NCI-H1694 (cell line): ENCODE data around the gene AOC3.
"Not testable (repeated sequence)": the region's sequence is repeated elsewhere in the genome, so short reads cannot be mapped to it uniquely, and the experiment has no call there.

ENCODE experiments used
- DNase-seq: peaks from one replicate; lab custom pipeline; 2025; lab: John Stamatoyannopoulos, UW

The AOC3 gene

DNA sequence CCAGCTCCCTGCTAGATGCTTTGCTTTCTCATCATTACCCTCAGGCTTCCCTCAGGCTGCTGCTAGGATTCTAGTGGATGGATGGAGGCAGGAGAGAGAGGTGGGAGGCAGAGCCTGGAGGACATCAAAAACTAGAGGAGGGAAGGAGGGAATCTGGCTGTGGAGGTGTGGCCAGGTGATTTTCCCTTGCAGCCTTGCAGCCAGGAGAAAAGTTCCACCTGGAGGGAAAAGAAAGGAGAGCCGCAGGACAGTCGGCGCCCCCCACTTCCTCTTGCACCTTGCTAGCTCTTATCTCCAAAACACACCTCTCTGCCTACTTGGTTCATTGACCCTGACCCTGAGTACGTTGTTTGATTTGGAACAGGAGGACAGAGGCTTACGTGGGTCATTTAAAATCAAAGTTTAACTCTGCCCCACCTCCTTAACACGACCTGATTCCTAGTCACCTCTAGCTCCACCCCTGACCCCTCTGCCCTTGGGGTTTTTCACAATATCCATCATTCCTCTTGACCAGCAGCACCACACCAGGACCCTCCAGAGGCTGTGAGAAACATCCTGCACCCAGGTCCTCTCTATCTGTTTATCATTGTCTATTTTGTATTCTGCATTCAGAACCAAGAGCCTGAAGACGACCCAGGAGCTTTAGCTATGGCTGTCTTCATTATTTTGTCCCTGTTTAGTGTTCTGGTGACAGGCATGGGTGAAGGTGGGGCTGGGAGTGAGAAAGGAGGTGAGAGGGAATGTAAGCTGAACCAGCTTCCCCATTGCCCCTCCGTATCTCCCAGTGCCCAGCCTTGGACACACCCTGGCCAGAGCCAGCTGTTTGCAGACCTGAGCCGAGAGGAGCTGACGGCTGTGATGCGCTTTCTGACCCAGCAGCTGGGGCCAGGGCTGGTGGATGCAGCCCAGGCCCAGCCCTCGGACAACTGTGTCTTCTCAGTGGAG lies 15.9 kb downstream of the AOC3 start:
- no peak for DNase-seq

DNA sequence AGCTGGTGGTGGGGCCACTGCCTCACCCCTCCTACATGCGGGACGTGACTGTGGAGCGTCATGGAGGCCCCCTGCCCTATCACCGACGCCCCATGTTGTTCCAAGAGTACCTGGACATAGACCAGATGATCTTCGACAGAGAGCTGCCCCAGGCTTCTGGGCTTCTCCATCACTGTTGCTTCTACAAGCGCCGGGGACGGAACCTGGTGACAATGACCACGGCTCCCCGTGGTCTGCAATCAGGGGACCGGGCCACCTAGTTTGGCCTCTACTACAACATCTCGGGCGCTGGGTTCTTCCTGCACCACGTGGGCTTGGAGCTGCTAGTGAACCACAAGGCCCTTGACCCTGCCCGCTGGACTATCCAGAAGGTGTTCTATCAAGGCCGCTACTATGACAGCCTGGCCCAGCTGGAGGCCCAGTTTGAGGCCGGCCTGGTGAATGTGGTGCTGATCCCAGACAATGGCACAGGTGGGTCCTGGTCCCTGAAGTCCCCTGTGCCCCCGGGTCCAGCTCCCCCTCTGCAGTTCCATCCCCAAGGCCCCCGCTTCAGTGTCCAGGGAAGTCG lies 16.8 kb downstream of the AOC3 start:
- not testable (repeated sequence) for DNase-seq

DNA sequence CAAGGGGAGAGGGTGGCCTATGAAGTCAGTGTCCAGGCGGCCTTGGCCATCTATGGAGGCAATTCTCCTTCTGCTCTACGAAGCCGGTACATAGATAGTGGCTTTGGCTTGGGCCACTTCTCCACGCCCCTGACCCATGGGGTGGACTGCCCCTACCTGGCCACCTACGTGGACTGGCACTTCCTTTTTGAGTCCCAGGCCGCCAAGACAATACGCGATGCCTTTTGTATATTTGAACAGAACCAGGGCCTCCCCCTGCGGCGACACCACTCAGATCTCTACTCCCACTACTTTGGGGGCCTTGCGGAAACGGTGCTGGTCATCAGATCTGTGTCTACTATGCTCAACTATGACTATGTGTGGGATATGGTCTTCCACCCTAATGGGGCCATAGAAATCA lies 17.3 kb downstream of the AOC3 start:
- DNase-seq: no peak

DNA sequence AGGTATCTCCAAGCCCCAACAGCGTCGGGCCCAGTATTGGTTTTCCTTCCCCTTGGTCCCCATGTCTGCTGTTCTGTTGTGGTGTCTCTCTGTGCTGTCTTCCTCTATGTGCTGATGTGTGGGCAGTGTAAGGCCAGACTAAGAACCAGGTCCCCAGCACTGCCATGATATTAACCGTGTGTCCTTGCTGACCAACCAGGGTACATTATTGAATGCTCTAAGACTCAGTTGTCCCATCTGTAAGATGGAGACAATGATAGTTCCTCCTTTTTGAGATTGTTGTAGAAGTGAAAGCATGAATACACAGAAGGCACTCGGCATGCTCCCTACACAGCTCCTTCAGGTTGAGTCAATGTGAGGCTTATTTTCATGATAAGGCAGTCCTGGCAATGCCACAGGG lies 20.6 kb downstream of the AOC3 start:
- no peak for DNase-seq

DNA sequence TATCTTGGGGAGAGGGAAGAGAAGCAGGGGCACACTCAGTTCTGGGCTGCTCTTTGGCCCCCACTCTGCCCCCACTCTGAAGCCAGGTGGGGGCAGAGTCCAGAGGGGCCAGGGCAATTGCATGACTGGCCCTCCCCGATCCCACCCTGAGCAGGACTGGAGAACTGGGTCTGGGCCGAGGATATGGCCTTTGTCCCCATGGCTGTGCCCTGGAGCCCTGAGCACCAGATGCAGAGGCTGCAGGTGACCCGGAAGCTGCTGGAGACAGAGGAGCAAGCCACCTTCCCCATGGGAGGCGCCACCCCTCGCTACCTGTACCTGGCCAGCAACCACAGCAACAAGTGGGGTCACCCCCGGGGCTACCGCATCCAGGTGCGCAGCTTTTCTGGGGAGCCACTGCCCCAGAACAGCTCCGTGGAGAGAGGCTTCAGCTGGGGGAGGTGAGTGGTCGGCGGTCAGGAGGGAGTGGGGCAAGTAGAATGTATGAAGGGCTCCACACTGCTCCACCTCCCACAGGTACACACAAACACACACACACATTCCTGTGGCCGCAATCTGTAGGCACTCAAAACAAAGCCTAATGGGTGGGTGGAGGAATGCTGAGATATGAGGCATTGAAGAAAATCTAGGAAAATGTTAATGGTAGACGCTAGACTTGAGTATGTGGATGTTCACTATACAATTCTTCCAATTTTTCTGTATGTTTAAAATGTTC lies 21.4 kb downstream of the AOC3 start:
- DNase-seq: no peak

DNA sequence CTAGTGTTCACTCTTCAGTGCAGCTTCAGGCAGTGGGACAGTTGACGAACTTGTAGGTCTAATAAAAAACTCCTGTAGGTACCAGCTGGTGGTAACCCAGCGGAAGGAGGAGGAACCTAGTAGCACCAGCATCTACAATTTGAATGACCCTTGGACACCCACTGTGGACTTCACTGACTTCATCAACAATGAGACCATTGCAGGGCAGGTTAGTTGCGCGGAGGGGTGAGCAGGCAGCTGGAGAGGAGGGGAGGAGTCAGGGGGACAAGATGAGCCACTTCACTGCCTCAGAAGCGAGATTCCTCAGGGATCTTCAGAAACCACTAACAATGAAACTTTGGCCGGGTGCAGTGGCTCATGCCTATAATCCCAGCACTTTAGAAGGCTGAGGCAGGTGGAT lies 22.3 kb downstream of the AOC3 start:
- DNase-seq: no peak

DNA sequence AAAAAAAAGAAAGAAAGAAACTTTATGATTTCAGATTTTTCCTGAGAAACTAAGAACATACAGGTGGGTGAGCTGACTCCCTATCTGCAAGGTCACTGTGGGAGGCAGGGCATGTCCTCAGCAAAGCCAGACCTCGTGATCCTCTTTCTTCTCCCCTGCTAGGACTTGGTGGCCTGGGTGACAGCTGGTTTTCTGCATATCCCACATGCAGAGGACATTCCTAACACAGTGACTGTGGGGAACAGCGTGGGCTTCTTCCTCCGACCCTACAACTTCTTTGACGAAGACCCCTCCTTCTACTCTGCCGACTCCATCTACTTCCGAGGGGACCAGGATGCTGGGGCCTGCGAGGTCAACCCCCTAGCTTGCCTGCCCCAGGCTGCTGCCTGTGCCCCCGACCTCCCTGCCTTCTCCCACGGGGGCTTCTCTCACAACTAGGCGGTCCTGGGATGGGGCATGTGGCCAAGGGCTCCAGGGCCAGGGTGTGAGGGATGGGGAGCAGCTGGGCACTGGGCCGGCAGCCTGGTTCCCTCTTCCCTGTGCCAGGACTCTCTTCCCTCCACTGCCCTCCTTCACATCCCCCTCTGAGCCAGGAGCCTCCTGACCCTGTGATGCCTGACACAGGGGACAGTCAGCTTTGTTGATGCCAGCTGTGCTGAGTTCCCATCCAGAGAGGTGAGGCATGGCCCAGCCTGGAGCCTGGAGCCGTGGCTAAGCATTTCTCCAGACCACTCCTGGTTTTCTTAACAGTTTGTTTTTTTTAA lies 23.1 kb downstream of the AOC3 start:
- DNase-seq: not testable (repeated sequence)

DNA sequence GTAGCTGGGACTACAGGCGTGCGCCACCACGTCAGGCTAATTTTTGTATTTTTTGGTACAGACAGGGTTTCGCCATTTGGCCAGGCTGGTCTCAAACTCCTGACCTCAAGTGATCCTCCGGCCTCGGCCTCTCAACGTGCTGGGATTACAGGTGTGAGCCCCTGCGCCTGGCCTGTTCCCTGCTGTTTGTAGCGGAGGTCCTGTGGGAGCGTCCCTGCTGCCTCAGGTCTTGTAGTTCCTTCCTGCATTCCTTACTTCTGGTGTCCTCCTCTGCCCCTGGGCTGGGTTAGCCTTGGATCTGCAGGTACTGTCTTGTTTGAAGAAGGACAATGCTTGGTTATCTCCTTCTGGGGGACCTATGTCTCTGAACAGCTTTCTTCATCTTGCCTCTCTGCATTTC lies 26.0 kb downstream of the AOC3 start:
- DNase-seq: no peak

DNA sequence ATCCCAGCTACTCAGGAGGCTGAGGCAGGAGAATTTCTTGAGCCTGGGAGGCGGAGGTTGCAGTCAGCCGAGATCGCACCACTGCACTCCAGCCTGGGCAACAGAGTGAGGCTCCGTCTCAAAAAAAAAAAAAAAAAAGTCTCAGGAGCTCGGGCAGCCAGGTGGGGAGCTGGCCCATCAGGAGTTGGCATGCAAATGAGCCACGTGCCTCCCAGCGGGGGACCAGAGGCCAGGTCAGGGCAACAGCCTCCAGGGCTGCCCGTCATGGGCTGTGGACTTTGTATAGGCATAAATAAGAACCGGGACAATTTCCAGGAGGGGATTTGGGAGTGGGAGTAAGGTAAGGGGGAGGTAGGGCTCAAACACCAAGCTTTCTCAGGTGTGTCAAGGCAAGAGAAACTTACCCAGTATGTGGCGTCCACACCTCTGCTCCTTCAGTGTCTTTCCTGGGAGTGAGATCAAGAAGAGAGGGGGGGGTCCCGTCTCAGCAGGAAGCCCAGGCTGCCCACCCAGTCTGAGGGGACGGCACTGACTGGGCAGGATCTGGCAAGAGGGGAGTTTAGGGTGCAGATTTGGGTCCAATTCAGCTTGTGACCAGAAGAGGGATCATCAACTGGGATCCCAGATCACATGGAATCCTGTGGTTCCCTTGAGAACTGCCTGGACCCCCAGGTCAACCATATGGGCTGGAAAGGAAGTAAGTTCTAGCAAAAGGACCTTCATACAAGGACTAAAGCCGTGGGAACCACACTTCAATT lies 27.3 kb downstream of the AOC3 start:
- no peak for DNase-seq

DNA sequence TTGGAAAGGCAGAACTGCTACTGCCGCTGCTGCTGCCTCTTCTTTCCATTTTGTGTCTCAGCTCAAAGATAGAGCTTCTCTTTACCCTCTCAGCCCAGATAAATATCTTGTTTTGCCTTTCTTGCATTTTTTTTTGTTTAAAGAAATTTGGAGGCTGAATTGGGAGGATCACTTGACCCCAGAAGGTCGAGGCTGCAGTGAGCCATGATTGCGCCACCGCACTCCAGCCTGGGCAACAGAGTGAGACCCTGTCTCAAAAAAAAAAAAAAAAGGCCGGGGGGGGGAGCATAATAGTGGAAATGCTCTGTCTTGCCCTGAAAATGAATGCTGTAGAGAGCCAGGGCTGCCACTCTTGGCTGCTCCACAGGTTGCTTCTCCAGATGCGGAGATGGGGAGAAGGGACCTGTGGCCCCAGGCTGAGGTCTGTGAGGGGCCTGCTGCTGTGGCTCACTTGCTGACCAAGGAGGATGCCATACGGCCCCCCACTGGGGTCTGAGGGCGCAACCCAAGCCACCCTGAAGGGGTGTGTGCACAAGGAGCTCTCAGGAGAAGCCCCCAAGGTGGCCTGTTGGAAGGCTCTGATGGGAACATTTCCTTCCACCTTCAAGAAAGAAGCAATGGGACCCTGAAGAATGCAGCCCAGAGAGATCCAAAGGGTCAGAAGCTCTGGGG lies 28.1 kb downstream of the AOC3 start:
- DNase-seq: no peak

DNA sequence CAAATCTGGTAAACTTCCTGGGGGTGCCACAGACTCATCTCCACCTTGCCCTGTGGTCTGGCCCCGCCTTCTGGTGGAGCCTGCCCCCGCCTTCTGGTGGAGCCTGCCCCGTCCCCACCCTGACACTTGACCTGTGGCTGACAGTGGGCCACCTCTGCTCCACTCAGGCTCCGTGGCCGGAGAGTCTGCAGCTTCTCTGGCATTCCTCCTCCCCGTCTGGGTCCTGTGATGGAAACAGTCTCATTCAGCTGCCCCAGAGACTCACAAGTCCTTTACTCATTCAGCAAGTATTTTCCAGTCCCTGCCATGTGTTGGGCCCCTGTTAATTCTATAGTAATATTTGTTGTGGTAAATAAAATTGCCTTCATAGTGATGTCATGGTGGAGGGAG lies 28.6 kb downstream of the AOC3 start:
- no peak for DNase-seq

DNA sequence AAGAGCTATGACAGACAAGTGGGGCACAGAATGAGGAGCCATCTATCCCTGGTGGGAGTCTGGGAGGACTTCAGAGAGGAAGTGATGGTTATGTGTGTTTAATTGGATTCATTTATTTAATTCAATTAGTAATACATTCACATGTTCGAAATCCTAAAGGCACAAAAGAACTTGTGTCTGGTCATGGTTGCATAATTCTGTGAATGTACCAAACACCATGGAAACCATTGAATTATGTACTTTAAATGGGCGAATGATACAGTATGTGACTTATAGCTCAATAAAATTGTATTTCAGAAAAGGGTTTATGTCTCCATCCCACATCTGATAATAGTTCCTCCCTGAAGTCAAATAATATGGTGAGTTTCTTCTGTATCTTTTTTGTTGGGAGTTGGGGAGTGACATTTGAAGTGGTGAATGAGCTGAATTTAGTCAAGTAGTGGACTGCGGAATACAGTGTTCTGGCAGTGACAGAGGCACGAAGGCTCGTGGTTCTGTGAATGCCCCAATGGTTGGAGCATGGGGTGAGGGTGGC lies 29.8 kb downstream of the AOC3 start:
- DNase-seq: no peak

DNA sequence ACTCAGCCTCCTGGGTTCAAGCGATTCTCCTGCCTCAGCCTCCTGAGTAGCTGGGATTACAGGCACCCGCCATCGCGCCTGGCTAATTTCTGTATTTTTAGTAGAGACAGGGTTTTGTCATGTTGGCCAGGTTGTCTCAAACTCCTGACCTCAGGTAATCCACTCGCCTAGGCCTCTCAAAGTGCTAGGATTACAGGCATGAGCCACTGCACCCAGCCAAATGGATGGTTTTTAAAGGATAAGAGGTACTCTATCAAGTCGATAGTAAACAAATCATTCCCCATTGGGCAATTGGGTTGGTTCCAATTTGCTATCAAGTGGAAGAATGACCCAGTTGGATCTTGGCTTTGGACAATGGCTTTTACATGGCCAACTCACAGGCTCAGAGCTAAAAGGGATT lies 30.7 kb downstream of the AOC3 start:
- not testable (repeated sequence) for DNase-seq

DNA sequence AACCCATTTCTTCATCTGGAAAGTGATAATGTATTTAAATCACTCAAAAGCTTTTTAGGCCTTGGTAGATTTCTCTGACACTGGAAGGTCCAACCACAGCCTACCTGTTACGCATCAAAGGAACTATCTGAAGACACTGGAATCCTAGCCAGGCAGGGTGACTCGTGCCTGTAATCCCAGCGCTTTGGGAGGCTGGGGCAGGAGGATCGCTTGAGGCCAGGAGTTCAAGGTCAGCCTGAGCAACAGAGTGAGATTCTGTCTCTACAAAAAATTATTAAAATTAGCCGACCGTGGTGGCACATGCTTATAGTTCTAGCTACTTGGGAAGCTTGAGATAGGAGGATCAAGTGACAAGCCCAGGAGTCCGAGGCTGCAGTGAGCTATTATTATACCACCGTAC lies 31.2 kb downstream of the AOC3 start:
- DNase-seq: no peak

DNA sequence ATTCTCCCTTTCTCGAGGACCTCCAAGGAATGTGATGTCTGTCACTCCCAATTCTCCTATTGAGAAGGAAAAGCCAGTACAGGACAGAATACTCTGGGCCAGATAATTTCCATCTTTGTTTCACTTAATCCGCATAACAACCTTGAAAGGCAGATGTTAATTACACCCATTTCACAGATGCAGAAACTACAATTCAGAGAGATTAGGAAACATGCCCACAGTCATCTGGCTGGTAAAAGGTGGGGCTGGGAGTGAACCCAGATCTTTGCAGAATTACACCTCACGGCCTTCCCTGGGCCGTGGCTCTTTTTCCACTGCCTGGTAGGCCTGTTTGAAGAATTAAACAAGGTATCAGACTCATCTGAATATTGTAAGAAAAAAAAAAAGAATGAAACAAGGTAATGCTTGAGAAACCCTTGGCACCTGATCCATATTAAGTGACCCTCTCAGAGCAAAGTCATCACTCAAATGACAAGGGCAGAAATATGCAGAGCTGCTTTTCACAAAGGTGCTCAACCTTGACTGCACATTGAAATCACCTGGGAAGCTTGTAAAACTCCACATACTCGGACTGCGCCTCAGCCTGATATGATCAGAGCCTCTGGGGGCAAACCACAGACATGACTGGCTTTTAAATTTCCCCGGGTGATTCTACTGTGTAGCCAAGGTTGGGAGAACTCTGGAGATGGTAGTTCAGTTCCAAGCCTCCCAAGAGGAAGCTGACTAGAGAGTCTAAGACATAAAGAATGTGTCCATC lies 33.0 kb downstream of the AOC3 start:
- no peak for DNase-seq

DNA sequence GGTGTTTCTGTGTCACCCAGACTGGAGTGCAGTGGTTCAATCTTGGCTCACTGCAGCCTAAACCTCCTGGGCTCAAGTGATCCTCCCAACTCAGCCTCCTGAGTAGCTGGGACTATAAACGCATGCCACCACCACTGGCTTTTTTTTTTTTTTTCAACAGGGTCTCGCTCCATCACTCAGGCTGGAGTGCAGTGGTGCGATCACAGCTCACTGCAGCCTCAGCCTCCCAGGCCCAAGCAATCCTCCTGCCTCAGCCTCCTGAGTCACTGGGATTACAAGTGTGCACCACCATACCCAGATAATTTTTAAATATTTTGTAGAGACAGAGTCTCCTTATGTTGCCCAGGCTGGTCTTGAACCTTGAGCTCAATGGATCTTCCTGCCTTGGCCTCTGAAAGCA lies 34.8 kb downstream of the AOC3 start:
- DNase-seq: not testable (repeated sequence)

DNA sequence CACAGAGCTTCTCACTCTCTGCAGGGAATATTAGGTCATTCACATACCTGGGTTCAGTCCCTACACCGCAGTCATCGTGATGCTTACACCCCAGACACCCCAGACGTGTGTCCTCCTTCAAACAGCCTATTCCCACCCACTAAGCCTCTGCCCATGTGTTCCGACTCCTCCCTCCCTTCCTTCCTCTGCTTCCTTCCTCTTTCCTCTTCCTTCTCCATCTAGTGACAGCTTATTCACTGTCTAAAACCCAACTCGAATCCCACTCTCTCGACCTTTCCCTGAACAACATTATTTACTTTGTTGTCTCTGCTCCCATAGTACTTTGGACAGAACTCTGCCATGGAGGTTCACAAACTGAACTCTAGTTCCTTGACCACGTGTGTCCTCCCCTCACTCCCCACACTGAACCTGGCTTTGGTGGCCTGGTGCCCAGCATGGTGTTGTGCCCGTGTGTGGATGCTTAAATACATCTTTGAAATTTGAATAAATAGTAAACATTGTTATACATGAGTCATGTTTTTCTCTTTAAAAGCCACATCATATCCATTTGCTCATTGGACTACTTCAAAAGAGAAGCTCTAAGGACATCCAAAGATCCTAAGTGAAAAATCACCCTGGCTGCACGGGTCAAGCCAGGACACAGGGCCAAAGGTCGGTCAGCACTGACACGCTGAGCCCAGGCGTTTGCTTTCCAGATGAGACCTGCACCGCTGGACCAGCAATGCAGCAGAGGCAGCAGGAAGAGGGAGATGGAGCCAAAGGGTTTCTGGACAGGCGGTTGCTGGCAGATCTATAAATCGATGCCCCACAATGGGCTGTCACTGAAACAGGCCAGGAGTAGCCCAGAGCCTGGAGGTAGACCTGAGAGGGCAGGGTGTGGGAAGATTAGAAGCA lies 35.5 kb downstream of the AOC3 start:
- no peak for DNase-seq

DNA sequence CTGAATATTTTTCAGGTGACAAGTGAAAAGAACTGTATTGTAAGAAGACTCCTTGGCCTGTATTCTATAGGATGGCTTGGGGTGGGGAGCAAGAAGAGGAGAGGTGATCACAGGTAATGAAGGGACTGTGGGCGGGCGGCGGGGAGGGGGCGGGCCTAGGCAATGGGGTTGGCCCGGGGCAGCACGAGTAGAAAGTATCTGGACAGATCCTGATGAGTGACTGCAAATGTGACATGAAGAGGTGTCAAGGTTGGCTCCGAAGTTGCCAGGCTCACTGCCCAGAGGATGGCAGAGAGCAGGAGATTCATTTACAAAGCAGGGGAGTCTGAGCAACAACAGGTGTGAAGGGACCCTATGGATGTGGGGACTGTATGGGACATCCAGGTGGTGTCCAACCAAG lies 38.8 kb downstream of the AOC3 start:
- no peak for DNase-seq
